PC-9 (cell line): ENCODE data around the gene TMEM150A.

Experiments used
- EZH2 ChIP-seq: fragments of 200-600 bp; sonication (generic); IDR thresholded peaks from 2 replicates; pipeline ENCODE4 v1.8.0; 2017; ENCODE audit warnings: antibody characterized with exemption, low read depth
- TF ChIP-seq, protein P1 (sequence below): fragments of 200-600 bp; sonication (generic); conservative IDR thresholded peaks from 2 replicates; pipeline ENCODE4 v1.6.1; 2017; ENCODE audit warnings: mixed run types, antibody characterized with exemption, mild to moderate bottlenecking, moderate library complexity

- TF ChIP-seq, protein P1, sequence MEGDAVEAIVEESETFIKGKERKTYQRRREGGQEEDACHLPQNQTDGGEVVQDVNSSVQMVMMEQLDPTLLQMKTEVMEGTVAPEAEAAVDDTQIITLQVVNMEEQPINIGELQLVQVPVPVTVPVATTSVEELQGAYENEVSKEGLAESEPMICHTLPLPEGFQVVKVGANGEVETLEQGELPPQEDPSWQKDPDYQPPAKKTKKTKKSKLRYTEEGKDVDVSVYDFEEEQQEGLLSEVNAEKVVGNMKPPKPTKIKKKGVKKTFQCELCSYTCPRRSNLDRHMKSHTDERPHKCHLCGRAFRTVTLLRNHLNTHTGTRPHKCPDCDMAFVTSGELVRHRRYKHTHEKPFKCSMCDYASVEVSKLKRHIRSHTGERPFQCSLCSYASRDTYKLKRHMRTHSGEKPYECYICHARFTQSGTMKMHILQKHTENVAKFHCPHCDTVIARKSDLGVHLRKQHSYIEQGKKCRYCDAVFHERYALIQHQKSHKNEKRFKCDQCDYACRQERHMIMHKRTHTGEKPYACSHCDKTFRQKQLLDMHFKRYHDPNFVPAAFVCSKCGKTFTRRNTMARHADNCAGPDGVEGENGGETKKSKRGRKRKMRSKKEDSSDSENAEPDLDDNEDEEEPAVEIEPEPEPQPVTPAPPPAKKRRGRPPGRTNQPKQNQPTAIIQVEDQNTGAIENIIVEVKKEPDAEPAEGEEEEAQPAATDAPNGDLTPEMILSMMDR: no peak
- TF ChIP-seq EZH2: no peak
Measured at GRCh38 chr2:85557130-85557529, 45.4 kb downstream of the TMEM150A start.
